Muscle layer of duodenum (tissue), 2 donors: ENCODE results near the gene MGAM2.

Experiments
- H3K27ac ChIP-seq: one replicate; pipeline ENCODE4 v1.7.0; 2013; ENCODE audit warnings: mild to moderate bottlenecking, low read length
- H3K27me3 ChIP-seq: one replicate; pipeline ENCODE4 v1.7.0; 2013; ENCODE audit warnings: low read depth, mild to moderate bottlenecking, control low read depth, low read length
- H3K36me3 ChIP-seq, 2 donors: one replicate each; pipeline ENCODE4 v1.7.0; 2013; ENCODE audit warnings: low read length in 2 of 2, control low read depth in 1 of 2, mild to moderate bottlenecking in 1 of 2; ENCODE audit not compliant: insufficient read depth in 2 of 2, control insufficient read depth in 1 of 2
- H3K4me1 ChIP-seq, 2 donors: one replicate each; pipeline ENCODE4 v1.7.0; 2013; ENCODE audit warnings: low read length in 2 of 2, mild to moderate bottlenecking in 2 of 2, control low read depth in 1 of 2, moderate library complexity in 1 of 2; ENCODE audit not compliant: insufficient read depth in 2 of 2, control insufficient read depth in 1 of 2
- H3K4me3 ChIP-seq, 2 donors: one replicate each; pipeline ENCODE4 v1.7.0; 2013; ENCODE audit warnings: low read length in 2 of 2, low read depth in 1 of 2, mild to moderate bottlenecking in 1 of 2
- H3K9me3 ChIP-seq, 2 donors: one replicate each; pipeline ENCODE4 v1.7.0; 2013; ENCODE audit warnings: low read length in 2 of 2, control low read depth in 1 of 2, mild to moderate bottlenecking in 1 of 2; ENCODE audit not compliant: control insufficient read depth in 1 of 2
- donor health status: healthy.

The MGAM2 gene

DNA sequence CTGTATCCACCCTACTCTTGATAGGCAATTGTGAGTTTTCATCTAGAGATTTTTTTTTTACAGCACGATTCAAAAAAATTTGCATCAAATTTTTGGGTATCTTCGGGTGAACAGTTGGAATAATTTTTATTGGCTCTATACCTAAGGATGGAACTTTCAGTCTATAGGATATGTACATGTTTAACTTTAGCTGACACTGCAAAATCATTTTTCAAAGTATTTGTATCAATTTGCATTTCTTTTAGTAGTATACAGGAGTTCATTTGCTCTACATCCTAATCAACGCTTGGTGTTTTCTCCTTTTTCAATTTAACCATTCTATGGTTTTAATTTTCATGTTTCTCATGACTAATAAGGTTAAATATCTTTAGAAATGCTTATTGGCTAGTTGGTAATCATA lies 11.7 kb downstream of the MGAM2 start:
- Histone ChIP-seq H3K36me3 (no peaks in the 10 kb centered on the region), H3K9me3 (no peaks in the 10 kb centered on the region), H3K27ac (no peak overlapping the region), H3K4me3 (no peak overlapping the region), H3K4me1 (no peaks in the 10 kb centered on the region), H3K27me3 (no peaks in the 10 kb centered on the region)

DNA sequence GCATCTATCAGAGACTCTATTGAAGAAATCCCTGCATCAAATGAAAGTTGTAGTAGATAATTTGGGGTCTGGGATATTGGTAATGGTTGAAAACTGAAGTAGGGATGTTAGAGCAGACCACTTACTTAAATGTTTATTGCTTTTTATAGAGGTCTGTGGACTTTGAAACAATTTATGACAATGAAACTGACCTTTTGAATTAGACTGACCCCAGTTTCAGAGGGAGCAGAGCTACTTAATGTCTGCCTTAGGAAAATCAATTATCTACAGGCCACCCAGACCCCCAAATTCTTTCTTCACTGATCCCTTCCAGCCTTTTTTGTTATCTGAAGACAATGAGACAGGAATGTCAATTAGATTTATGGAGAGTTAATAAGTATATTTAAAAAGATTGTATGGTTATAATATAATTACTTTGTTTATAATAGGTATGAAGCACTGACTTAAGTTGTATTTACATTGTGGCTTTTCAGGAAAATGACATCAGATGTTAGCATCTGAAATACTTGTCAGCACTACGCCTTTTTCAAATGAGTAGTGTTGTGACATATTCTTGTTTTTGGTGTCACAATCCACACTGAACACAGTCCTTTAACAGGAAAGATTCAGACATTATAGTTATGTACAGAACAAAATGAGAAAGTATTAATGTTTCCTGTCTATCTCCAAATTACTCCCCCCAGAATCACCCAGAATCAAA lies 13.9 kb downstream of the MGAM2 start:
- H3K4me3 ChIP-seq = no peak overlapping the region
- H3K36me3 ChIP-seq = no peaks in the 10 kb centered on the region
- no peaks in the 10 kb centered on the region for H3K9me3 ChIP-seq
- H3K27me3 ChIP-seq = no peaks in the 10 kb centered on the region
- H3K4me1 ChIP-seq = no peaks in the 10 kb centered on the region
- no peak overlapping the region for H3K27ac ChIP-seq

DNA sequence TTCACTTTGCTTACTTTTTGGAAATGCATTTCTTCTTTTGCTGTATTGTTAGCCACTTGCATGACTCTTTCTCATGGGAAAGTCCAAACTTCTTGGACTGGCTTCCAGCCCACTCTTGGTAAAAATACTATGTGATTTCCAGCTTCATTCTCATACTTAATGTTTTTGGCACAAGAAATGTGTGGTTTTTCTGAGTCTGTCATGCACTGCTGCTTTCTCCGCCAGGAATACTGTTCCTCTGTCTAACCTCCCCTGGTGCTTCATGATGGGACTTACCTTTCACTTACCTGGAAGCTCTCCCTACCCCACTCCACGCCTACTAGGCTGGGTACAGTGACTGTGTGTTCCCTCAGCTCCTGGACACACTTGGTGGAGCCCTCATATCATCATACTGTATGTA lies 18.7 kb downstream of the MGAM2 start:
- Histone ChIP-seq H3K9me3 (no peaks in the 10 kb centered on the region), H3K27ac (no peak overlapping the region)

DNA sequence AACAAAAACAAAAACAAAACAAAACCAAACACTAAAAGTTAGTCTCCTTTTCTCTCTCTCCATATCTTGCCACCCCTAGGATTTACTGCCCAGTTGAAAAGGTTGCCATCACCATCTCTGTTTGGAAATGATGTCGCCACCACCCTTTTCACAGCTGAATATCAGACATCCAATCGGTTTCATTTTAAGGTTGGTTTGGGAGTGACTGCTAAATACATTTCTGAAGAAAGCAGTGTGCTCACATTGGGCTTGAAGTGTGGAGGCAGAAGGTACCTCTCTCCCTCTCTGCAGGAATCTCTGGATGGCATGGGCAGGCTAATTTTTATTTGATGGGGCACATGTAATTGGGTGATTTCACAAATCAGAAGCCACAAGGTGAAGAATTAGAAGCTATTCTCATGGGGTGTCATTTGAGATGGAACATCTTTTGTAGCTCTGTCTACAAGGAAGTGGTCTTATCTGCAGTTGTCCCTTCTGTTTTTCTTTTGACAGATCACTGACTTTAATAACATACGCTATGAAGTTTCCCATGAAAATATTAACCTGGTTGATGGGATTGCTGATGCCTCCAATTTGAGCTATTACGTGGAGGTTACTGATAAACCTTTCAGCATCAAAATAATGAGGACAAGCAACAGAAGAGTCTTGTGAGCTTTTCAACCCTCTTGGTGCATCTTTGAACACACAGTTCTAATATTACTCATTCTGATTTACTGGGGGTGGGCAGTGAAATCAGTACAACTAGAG lies 20.1 kb downstream of the MGAM2 start:
- Histone ChIP-seq H3K27ac (no peak overlapping the region), H3K36me3 (peaks cover 0 to 4% of the 10 kb centered on the region in 2 donors), H3K9me3 (no peaks in the 10 kb centered on the region), H3K4me1 (no peaks in the 10 kb centered on the region), H3K4me3 (no peak overlapping the region), H3K27me3 (no peaks in the 10 kb centered on the region)

More for the DNA sequence above, 18.7 kb downstream of the MGAM2 start:
- Histone ChIP-seq H3K4me3 (no peak overlapping the region), H3K36me3 (peaks cover 0 to 4% of the 10 kb centered on the region in 2 donors), H3K27me3 (no peaks in the 10 kb centered on the region), H3K4me1 (no peaks in the 10 kb centered on the region)

DNA sequence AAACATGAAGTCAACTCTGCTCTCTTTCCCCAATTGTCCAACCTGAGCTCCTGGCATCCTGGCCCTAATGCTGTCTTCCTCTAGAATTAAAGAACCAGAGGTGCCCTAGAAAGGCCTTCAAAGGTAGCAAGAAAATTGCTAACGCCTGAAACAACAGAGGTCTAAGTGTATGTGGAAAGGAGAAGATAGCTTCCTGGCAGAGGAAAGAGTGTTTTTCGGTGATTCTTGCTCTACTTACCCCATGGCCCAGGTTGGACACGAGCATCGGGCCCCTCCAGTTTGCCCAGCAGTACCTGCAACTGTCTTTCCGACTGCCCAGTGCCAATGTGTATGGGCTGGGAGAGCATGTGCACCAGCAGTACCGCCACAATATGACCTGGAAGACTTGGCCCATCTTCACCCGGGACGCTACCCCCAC lies 22.2 kb downstream of the MGAM2 start:
- Histone ChIP-seq H3K4me1 (no peaks in the 10 kb centered on the region), H3K27ac (no peak overlapping the region), H3K27me3 (no peaks in the 10 kb centered on the region), H3K36me3 (peaks cover 0 to 4% of the 10 kb centered on the region in 2 donors), H3K4me3 (no peak overlapping the region), H3K9me3 (no peaks in the 10 kb centered on the region)

DNA sequence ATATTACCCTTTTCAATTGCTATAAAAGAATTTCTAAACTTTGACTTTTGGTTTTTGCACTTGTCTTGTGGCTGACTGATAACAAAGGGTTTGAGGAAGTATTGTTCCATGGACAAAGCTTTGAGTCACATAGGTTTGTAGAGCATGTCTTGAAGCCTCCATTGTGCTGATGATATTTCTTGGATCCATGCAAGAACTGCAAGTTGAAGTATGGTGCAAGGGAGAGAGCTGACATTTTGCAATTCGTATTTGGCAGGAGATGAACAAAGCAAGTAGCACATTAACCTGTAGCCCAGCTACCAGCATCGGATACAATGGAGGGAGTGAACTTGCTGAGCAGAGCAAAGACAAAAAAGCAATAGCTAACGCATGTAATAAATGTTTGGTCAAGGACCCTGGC lies 23.4 kb downstream of the MGAM2 start:
- Histone ChIP-seq H3K4me1 (peaks cover 2% of the 10 kb centered on the region in 2 donors), H3K9me3 (no peaks in the 10 kb centered on the region), H3K36me3 (peaks cover 0 to 4% of the 10 kb centered on the region in 2 donors), H3K4me3 (no peak overlapping the region), H3K27me3 (no peaks in the 10 kb centered on the region), H3K27ac (no peak overlapping the region)

DNA sequence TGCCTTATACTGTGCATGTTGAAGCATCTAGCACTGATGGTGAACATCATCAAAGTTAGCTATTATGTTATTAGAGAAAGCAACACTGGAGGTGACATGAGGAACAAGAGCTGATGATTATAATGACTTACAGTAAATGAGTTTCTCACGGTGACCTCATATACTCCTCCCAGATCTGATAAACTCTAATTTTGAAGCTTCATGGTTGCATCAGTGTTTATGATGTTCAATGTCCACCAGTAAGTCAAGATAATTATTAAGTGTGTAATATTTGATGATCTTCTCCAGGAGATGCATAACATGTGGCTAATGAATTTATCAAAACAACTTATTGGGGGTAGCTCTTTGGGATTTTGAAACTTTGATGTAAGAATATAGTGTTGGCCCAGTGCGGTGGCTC lies 27.5 kb downstream of the MGAM2 start:
- Histone ChIP-seq H3K36me3 (no peaks in the 10 kb centered on the region), H3K4me1 (peaks cover 5 to 11% of the 10 kb centered on the region in 2 donors), H3K27ac (no peak overlapping the region), H3K9me3 (no peaks in the 10 kb centered on the region), H3K27me3 (no peaks in the 10 kb centered on the region), H3K4me3 (no peak overlapping the region)

DNA sequence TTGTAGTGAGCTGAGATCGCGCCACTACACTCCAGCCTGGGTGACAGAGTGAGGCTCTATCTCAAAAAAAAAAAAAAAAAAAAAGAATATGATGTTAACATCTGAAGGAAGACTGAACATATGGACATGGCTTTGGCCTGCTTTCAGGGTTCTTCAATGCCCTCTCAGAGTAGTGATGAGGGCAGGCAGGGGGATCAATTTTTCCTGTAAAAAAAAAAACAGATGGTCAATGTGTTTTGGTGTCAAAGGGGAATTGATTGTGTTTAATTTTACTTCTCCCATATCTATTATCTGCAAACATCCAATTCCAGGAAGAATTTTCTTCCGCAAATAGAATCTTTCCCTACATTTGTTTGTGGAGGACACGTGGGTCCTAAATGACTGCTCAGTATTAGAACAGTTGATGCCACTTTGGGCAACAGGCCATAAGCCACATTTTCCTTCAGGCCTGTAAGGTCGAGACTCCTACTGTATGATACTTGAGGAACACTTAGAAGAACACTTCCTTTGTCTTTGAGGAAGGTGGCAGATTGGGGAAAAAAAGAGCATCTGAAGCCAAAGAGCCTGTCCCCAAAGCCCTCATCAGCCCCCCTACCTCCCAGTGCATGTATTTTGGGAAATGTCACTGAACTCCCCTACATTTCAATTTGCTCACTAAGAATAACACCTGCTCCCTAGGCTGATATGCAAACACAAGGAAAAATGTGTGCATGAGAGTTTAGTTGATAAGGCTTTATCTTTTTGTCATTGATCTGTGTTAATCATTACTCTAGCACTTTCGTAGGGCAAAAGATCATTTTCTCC lies 28.3 kb downstream of the MGAM2 start:
- Histone ChIP-seq H3K9me3 (no peaks in the 10 kb centered on the region), H3K36me3 (no peaks in the 10 kb centered on the region), H3K27ac (no peak overlapping the region), H3K4me1 (peaks cover 5 to 11% of the 10 kb centered on the region in 2 donors), H3K4me3 (no peak overlapping the region), H3K27me3 (no peaks in the 10 kb centered on the region)

DNA sequence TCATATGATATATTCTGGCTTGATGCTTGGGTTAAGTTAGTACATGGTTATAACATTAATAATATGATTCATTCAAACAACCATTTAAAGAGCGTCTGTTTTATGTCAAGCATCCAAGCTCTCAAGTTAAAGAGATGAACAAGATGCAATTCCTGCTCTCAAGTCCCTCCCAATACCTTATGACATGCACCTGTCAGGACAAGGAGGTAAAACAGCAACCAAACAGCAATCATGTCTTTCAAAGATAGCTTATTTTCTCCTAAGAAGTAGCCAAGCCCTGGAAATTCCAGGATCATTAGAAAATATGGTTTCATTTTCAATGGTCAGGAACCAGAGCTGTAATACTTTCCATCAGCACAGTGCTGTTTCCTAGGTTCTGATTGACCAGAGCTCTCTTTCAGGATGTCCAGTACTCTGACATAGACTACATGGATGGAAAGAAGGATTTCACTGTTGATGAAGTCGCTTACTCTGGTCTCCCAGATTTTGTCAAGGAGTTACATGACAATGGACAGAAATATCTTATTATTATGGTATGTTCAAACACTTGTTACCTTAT lies 29.0 kb downstream of the MGAM2 start:
- no peaks in the 10 kb centered on the region for H3K36me3 ChIP-seq
- peaks cover 5 to 11% of the 10 kb centered on the region in 2 donors for H3K4me1 ChIP-seq
- H3K4me3 ChIP-seq = no peak overlapping the region
- no peaks in the 10 kb centered on the region for H3K27me3 ChIP-seq
- no peaks in the 10 kb centered on the region for H3K9me3 ChIP-seq
- no peak overlapping the region for H3K27ac ChIP-seq

DNA sequence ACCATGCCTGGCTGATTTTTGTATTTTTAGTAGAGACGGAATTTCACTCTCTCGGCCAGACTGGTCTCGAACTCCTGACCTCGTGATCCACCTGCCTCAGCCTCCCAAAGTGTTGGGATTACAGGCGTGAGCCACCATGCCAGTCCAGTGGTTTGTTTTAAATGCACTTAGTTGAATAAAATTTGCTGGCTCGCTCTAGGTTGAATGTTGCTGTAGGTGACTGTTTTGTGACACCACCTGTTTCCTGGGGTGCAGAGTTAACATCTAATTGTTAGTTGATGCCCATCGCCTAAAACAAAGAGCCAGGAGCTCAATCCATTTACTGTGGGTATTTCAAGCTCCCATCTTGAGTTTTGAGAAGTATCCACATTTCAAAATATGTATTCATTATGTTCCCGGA lies 31.2 kb downstream of the MGAM2 start:
- Histone ChIP-seq H3K4me1 (peaks cover 5 to 11% of the 10 kb centered on the region in 2 donors), H3K9me3 (no peaks in the 10 kb centered on the region), H3K27me3 (no peaks in the 10 kb centered on the region), H3K36me3 (no peaks in the 10 kb centered on the region), H3K27ac (no peak overlapping the region), H3K4me3 (no peak overlapping the region)

DNA sequence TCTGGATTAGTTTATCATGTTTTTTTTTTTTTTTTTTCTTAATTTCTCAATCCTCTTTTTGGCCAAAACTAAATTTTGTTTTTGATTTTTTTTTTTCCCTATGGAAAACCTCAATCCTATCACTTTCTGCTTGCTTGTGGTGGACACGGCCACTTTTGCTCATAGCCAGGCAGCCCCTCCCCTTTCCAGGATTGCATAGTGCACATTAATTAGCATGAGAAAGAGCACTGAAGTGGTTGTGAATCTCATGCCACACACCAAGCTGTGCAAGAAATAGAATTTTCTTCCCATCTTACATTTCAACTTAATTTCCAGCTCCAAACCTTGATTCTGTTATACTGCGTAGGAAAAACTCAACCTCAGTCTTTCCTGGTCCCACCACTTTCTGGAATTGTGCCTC lies 34.6 kb downstream of the MGAM2 start:
- H3K27ac ChIP-seq = no peak overlapping the region
- H3K9me3 ChIP-seq = no peaks in the 10 kb centered on the region
- no peak overlapping the region for H3K4me3 ChIP-seq
- no peaks in the 10 kb centered on the region for H3K36me3 ChIP-seq
- no peaks in the 10 kb centered on the region for H3K4me1 ChIP-seq
- H3K27me3 ChIP-seq = no peaks in the 10 kb centered on the region
